ENCODE data around the gene ARSB.

Gene ARSB

GRCh38 chr5:78930721-78931120, 54.4 kb downstream of the ARSB start:
- no peaks in the 10 kb centered on the region for H3F3A ChIP-seq (ENCODE audit: control insufficient read depth, insufficient read depth)
- no peak overlapping the region for H3K4me3 ChIP-seq (ENCODE audit: low read length)
- TF ChIP-seq EZH2phosphoT487 (IDR thresholded peaks at IDR 0.05; ENCODE audit: borderline replicate concordance, low read length) (no peak), CTCF (IDR thresholded peaks at IDR 0.05; ENCODE audit: low read depth, low read length, poor library complexity, severe bottlenecking) (no peak)
- no peaks in the 10 kb centered on the region for H3K9me3 ChIP-seq (ENCODE audit: control insufficient read depth, insufficient read depth, low read length)
- no peaks in the 10 kb centered on the region for H4K20me1 ChIP-seq (ENCODE audit: control insufficient read depth, insufficient read depth, low read depth, low read length)
- H3K79me2 ChIP-seq (ENCODE audit: control insufficient read depth, low read length): no peaks in the 10 kb centered on the region
- H3K27me3 ChIP-seq (ENCODE audit: control insufficient read depth, low read length): no peaks in the 10 kb centered on the region
- no peak overlapping the region for H3K4me2 ChIP-seq (ENCODE audit: low read length)
- H3K9me2 ChIP-seq (replicated peaks; ENCODE audit: control insufficient read depth, low read length): no peaks in the 10 kb centered on the region
- no peaks in the 10 kb centered on the region for H3K4me1 ChIP-seq (ENCODE audit: control insufficient read depth, low read length)
- H3K36me3 ChIP-seq (ENCODE audit: control insufficient read depth, low read length): no peaks in the 10 kb centered on the region
- H3K27ac ChIP-seq (ENCODE audit: low read depth, low read length): no peak overlapping the region

DNA sequence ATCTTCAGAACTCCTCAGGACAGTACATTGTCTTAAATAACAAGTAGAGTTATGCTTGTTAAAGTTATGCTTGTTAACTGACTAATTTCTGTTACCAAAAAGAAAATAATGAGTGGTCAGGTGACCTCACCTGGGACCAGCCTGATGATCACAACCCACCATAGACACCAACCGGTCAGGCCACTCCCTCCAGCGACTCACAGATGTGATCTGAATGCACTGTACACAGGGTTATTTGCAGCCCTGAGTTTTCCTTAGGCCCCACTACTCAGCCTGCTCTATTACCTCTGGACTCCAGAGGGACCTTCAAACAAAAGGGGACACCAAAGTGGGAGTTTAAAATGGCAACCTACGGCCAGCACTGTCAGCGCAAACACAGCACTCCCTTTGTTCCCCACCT, 55.3 kb downstream of the ARSB start:
- Histone ChIP-seq H3K9me2 (replicated peaks; ENCODE audit: control insufficient read depth, low read length) (no peaks in the 10 kb centered on the region), H3K4me2 (ENCODE audit: low read length) (no peak overlapping the region), H3K36me3 (ENCODE audit: control insufficient read depth, low read length) (no peaks in the 10 kb centered on the region), H3K27me3 (ENCODE audit: control insufficient read depth, low read length) (no peaks in the 10 kb centered on the region), H3K4me3 (ENCODE audit: low read length) (no peak overlapping the region), H4K20me1 (ENCODE audit: control insufficient read depth, insufficient read depth, low read depth, low read length) (no peaks in the 10 kb centered on the region), H3K79me2 (ENCODE audit: control insufficient read depth, low read length) (no peaks in the 10 kb centered on the region), H3K9me3 (ENCODE audit: control insufficient read depth, insufficient read depth, low read length) (no peaks in the 10 kb centered on the region), H3F3A (ENCODE audit: control insufficient read depth, insufficient read depth) (no peaks in the 10 kb centered on the region), H3K4me1 (ENCODE audit: control insufficient read depth, low read length) (no peaks in the 10 kb centered on the region), H3K27ac (ENCODE audit: low read depth, low read length) (no peak overlapping the region)
- TF ChIP-seq CTCF (IDR thresholded peaks at IDR 0.05; ENCODE audit: low read depth, low read length, poor library complexity, severe bottlenecking) (no peak), EZH2phosphoT487 (IDR thresholded peaks at IDR 0.05; ENCODE audit: borderline replicate concordance, low read length) (no peak)

DNA sequence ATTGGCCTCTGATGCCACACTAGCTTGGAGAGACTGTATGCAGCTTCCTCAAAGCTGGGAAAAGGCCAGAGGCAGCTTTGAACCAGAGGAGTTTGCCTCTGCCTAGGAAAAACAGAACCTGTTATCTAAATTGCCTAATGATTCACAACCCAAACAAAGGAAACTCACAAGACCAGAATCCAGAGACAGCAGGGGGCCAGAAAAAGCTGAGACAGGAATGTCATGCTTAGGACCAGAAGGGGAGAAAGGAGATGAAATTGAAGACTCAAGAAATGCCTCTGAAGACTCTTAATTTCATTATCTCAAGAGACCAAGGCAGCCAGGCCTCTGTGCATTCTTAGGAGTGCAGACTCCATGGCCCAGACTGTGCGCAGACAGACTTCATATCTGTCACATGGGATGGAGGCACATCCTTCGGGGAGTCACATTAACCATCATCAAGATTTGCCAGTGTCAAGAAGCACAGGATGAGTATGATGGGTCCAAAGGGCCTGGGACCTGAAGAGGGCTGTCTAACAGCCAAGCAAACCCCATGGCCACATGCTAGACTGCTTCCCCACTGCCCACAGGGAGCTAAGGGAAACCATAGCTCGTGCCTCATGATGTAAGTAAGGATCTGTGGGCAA, 57.3 kb downstream of the ARSB start:
- no peaks in the 10 kb centered on the region for H3F3A ChIP-seq (ENCODE audit: control insufficient read depth, insufficient read depth)
- H3K36me3 ChIP-seq (ENCODE audit: control insufficient read depth, low read length): no peaks in the 10 kb centered on the region
- H3K4me1 ChIP-seq (ENCODE audit: control insufficient read depth, low read length): no peaks in the 10 kb centered on the region
- no peak overlapping the region for H3K4me2 ChIP-seq (ENCODE audit: low read length)
- no peaks in the 10 kb centered on the region for H4K20me1 ChIP-seq (ENCODE audit: control insufficient read depth, insufficient read depth, low read depth, low read length)
- no peaks in the 10 kb centered on the region for H3K9me2 ChIP-seq (replicated peaks; ENCODE audit: control insufficient read depth, low read length)
- H3K79me2 ChIP-seq (ENCODE audit: control insufficient read depth, low read length): no peaks in the 10 kb centered on the region
- no peaks in the 10 kb centered on the region for H3K9me3 ChIP-seq (ENCODE audit: control insufficient read depth, insufficient read depth, low read length)
- H3K4me3 ChIP-seq (ENCODE audit: low read length): no peak overlapping the region
- TF ChIP-seq CTCF (IDR thresholded peaks at IDR 0.05; ENCODE audit: low read depth, low read length, poor library complexity, severe bottlenecking) (no peak), EZH2phosphoT487 (IDR thresholded peaks at IDR 0.05; ENCODE audit: borderline replicate concordance, low read length) (no peak)
- H3K27me3 ChIP-seq (ENCODE audit: control insufficient read depth, low read length): no peaks in the 10 kb centered on the region
- no peak overlapping the region for H3K27ac ChIP-seq (ENCODE audit: low read depth, low read length)
